Activated T-cell treated with anti-CD3 and anti-CD28 coated beads, Interleukin-2, amount 50 U/mL, for 24 hours (primary cell): ENCODE data around the gene ISCU.

Experiments
- DNase-seq: peaks from one replicate; pipeline ENCODE4 v3.0.0-alpha.2; 2020
- H3K27ac Mint-ChIP-seq: 2 replicates; pipeline ENCODE4 v1.8.0; 2020; ENCODE audit warnings: mild to moderate bottlenecking, mixed read lengths
- H3K27me3 Mint-ChIP-seq: 2 replicates; pipeline ENCODE4 v1.8.0; 2020; ENCODE audit warnings: mixed read lengths
- H3K36me3 Mint-ChIP-seq: 2 replicates; pipeline ENCODE4 v1.8.0; 2020; ENCODE audit warnings: low read depth, mixed read lengths
- H3K4me1 Mint-ChIP-seq: 2 replicates; pipeline ENCODE4 v1.8.0; 2020; ENCODE audit warnings: low read depth, mixed read lengths
- H3K4me3 Mint-ChIP-seq: 2 replicates; pipeline ENCODE4 v1.8.0; 2020; ENCODE audit warnings: mild to moderate bottlenecking, moderate library complexity, mixed read lengths
- H3K9me3 Mint-ChIP-seq: 2 replicates; pipeline ENCODE4 v1.8.0; 2020; ENCODE audit warnings: mixed read lengths

ISCU gene

GRCh38 chr12:108606492-108606891 lies 44.1 kb downstream of the ISCU start:
- Mint-ChIP-seq H3K4me3 (no peak overlapping the region), H3K36me3 (no peaks in the 10 kb centered on the region), H3K27ac (peak overlapping the region; percentile 52), H3K27me3 (no peaks in the 10 kb centered on the region), H3K4me1 (peaks cover 2% of the 10 kb centered on the region), H3K9me3 (no peaks in the 10 kb centered on the region)
- no peak for DNase-seq

- Mint-ChIP-seq H3K36me3 (no peaks in the 10 kb centered on the region), H3K4me1 (peaks cover 14% of the 10 kb centered on the region), H3K9me3 (no peaks in the 10 kb centered on the region), H3K27ac (no peak overlapping the region), H3K4me3 (no peak overlapping the region), H3K27me3 (no peaks in the 10 kb centered on the region)
- DNase-seq = no peak
Observed at GRCh38 chr12:108607981-108608600, 45.7 kb downstream of the ISCU start.

- no peak overlapping the region for H3K4me3 Mint-ChIP-seq
- peaks cover 18% of the 10 kb centered on the region for H3K4me1 Mint-ChIP-seq
- no peaks in the 10 kb centered on the region for H3K36me3 Mint-ChIP-seq
- DNase-seq = no peak
- no peaks in the 10 kb centered on the region for H3K27me3 Mint-ChIP-seq
- H3K9me3 Mint-ChIP-seq = no peaks in the 10 kb centered on the region
- H3K27ac Mint-ChIP-seq = no peak overlapping the region
Observed at GRCh38 chr12:108608616-108609015, 46.2 kb downstream of the ISCU start.

DNA sequence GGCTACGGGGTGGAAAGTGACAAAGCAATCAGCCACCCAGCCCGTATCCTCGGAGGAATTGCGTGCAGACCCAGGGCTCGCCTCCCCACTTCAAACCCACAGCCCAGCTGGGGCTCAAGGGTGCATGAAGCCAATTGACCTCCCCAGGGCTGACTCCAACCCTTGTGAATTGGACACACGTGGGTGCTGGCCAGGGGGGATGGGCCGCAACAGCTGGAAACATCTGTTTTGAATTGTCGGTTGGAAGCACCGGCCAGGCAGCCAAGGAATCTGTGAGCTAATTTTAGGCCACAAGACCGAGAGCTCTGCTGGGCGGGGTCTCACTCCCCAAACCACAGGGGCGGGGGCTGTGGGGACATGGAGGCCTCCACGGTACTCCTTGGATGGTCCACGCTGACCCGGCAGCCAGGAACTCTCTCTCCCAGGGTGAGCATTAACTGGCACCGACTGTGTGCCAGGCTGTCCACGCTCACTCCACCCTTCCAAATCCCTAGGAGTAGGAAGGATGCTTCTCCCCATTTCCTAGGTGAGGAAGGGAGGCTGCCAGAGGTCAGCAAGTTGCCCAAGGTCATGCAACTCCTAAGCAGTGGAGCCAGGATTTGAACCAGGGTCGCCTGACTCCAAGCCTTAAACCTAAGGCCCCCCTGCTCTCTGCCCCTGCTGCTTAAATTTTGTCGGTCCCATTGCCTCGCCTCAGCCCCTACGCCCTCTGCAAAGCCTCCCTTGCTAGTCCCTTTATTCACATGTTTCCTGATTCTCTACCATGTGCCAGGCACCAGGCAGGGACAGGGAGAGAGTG lies 47.3 kb downstream of the ISCU start:
- Mint-ChIP-seq H3K9me3 (no peaks in the 10 kb centered on the region), H3K4me3 (no peak overlapping the region), H3K27ac (no peak overlapping the region)

GRCh38 chr12:108610336-108610815 lies 48.0 kb downstream of the ISCU start:
- H3K36me3 Mint-ChIP-seq = no peaks in the 10 kb centered on the region
- no peaks in the 10 kb centered on the region for H3K9me3 Mint-ChIP-seq
- no peak overlapping the region for H3K27ac Mint-ChIP-seq
- H3K27me3 Mint-ChIP-seq = no peaks in the 10 kb centered on the region
- no peak overlapping the region for H3K4me3 Mint-ChIP-seq
- H3K4me1 Mint-ChIP-seq = peaks cover 21% of the 10 kb centered on the region
- DNase-seq = no peak

More for the DNA sequence above, 47.3 kb downstream of the ISCU start:
- Mint-ChIP-seq H3K4me1 (peaks cover 21% of the 10 kb centered on the region), H3K36me3 (no peaks in the 10 kb centered on the region), H3K27me3 (no peaks in the 10 kb centered on the region)
- no peak for DNase-seq

GRCh38 chr12:108610856-108611605 lies 48.6 kb downstream of the ISCU start:
- Mint-ChIP-seq H3K4me1 (peaks cover 26% of the 10 kb centered on the region), H3K27ac (no peak overlapping the region), H3K9me3 (peaks cover 5% of the 10 kb centered on the region)

DNA sequence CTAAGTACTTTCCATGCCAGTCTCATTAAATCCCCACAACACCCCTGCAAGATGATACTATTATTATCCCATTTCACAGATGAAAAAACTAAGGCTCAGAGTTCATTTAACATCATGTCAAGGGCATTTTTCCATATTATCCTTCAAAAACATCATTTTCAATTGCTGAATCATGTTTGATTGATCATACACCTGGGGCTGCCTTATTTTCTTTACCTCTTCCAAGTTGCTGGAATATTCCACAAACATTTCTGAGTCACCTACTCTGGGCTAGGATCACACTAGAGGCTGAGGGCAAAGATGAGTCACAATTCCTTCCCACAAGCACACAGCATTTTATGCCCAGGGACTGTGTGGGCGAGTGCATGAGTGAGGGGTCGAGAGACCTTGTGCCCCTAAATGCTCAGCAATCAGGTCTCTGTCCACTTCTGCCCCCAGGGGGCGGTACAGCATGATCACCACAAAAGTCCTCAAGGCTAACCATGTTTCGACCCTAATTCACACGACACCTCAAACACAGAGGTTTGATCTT lies 49.6 kb downstream of the ISCU start:
- peak overlapping the region; percentile 1 for H3K27ac Mint-ChIP-seq
- DNase-seq = peak; percentile 74
- H3K27me3 Mint-ChIP-seq = no peaks in the 10 kb centered on the region
- peaks cover 6% of the 10 kb centered on the region for H3K36me3 Mint-ChIP-seq
- H3K4me1 Mint-ChIP-seq = peaks cover 36% of the 10 kb centered on the region
- H3K4me3 Mint-ChIP-seq = no peak overlapping the region
- peaks cover 12% of the 10 kb centered on the region for H3K9me3 Mint-ChIP-seq

More at GRCh38 chr12:108610856-108611605, 48.6 kb downstream of the ISCU start:
- DNase-seq = no peak
- Mint-ChIP-seq H3K27me3 (no peaks in the 10 kb centered on the region), H3K36me3 (no peaks in the 10 kb centered on the region), H3K4me3 (no peak overlapping the region)

GRCh38 chr12:108612788-108613282 lies 50.4 kb downstream of the ISCU start:
- H3K9me3 Mint-ChIP-seq = peaks cover 12% of the 10 kb centered on the region
- H3K4me1 Mint-ChIP-seq = peaks cover 44% of the 10 kb centered on the region
- no peaks in the 10 kb centered on the region for H3K27me3 Mint-ChIP-seq
- H3K27ac Mint-ChIP-seq = no peak overlapping the region
- H3K4me3 Mint-ChIP-seq = no peak overlapping the region
- no peak for DNase-seq
- peaks cover 6% of the 10 kb centered on the region for H3K36me3 Mint-ChIP-seq

DNA sequence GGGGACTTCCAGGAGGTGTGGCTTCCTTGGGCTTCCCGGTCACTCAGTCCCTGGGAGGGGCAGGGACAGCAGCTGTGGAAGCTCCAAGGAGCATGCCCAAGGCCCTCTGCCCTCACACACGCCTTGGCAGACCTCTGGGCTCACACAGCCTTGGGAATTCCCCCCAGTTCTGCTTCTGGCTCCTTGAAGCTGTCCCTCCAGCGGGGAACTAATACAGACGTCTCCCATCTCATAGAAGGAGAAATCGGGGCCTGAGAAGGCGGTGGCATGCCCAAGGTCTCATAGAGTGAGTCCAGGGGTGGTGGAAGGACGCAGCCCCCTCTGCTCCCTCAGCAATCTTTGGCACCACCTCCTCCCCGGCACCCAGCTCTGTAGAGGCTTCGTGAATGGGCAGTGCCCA lies 51.2 kb downstream of the ISCU start:
- DNase-seq = no peak
- Mint-ChIP-seq H3K9me3 (peaks cover 12% of the 10 kb centered on the region), H3K27ac (no peak overlapping the region), H3K4me3 (no peak overlapping the region), H3K4me1 (peaks cover 51% of the 10 kb centered on the region), H3K36me3 (peaks cover 6% of the 10 kb centered on the region), H3K27me3 (no peaks in the 10 kb centered on the region)

DNA sequence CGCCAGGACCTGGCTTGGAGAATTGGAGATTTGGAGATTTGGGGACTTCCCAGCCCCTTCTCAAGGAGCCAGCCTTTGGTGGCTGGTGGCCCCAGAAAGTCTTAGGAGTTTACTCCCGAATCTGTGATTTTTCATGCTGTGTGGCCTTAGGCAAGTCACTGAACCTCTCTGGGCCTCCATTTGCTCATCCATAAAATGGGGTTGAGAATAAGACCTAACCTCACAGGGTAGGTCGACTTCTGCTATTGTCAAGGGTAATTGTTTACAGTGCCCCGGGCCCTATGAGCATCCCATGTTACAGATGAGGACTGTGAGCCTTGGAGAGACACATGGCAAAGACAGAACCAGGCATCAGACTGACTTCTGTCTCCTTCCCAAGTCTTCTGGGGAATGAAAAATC lies 51.6 kb downstream of the ISCU start:
- no peak for DNase-seq
- Mint-ChIP-seq H3K36me3 (peaks cover 6% of the 10 kb centered on the region), H3K27me3 (no peaks in the 10 kb centered on the region), H3K9me3 (peaks cover 12% of the 10 kb centered on the region), H3K4me3 (no peak overlapping the region), H3K27ac (no peak overlapping the region), H3K4me1 (peaks cover 52% of the 10 kb centered on the region)

DNA sequence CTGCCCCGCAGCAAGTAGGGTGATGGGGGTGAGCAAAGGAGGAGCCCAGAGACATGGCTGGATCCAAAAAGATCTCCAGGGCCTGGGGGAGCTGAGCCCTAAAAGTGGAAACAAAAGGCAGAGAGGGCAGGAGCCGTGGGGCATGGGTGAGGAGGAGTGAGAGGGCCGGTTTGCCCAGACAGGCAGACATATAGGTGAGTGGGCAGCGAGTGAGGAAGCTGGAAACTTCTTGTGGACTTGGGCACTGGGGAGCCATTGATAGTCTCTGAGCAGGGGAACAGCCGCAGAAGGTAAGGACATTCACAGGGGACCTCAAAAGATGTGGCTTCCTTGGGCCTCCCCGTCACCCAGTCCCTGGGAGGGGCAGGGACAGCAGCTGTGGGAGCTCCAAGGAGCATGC lies 52.2 kb downstream of the ISCU start:
- H3K4me3 Mint-ChIP-seq = no peak overlapping the region
- H3K27me3 Mint-ChIP-seq = no peaks in the 10 kb centered on the region
- peaks cover 12% of the 10 kb centered on the region for H3K9me3 Mint-ChIP-seq
- peaks cover 52% of the 10 kb centered on the region for H3K4me1 Mint-ChIP-seq
- peaks cover 6% of the 10 kb centered on the region for H3K36me3 Mint-ChIP-seq
- peak overlapping the region; percentile 23 for H3K27ac Mint-ChIP-seq
- no peak for DNase-seq

DNA sequence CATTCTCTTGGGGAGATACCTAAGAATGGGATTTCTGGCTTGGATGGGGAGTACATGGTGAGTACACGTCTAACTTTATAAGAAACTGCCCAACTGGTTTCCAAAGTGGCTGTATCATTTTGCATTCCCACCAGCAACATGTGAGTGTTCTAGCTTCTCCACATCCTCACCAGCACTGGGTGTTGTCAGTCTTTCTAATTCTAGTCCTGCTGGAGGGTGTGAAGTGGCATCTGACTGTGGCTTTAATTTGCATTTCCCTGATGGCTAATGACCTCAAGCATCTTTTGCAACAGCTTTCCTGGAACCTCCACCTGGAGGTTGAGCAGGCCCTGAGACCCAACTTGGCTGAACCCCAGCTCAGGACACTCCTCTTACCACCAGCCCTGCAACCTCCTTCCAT lies 53.5 kb downstream of the ISCU start:
- Mint-ChIP-seq H3K36me3 (peaks cover 15% of the 10 kb centered on the region), H3K27ac (peak overlapping the region; percentile 97), H3K4me3 (no peak overlapping the region), H3K9me3 (peaks cover 12% of the 10 kb centered on the region), H3K27me3 (no peaks in the 10 kb centered on the region), H3K4me1 (peaks cover 54% of the 10 kb centered on the region)
- DNase-seq = no peak

- Mint-ChIP-seq H3K9me3 (peaks cover 12% of the 10 kb centered on the region), H3K4me3 (no peak overlapping the region), H3K4me1 (peaks cover 57% of the 10 kb centered on the region), H3K27me3 (no peaks in the 10 kb centered on the region), H3K27ac (peak overlapping the region; percentile 97), H3K36me3 (peaks cover 19% of the 10 kb centered on the region)
- no peak for DNase-seq
Observed at GRCh38 chr12:108616359-108616758, 54.0 kb downstream of the ISCU start.
